DMS153 (cell line): ENCODE measurements around the gene LCE2C.
A peak's percentile ranks its signal among the peaks of the same experiment; 100 is the strongest.
"Not testable (repeated sequence)": the region's sequence is repeated elsewhere in the genome, so short reads cannot be mapped to it uniquely, and the experiment has no call there.

Source experiments
- DNase-seq: peaks from one replicate; lab custom pipeline; 2025; lab: John Stamatoyannopoulos, UW

The LCE2C gene

DNA sequence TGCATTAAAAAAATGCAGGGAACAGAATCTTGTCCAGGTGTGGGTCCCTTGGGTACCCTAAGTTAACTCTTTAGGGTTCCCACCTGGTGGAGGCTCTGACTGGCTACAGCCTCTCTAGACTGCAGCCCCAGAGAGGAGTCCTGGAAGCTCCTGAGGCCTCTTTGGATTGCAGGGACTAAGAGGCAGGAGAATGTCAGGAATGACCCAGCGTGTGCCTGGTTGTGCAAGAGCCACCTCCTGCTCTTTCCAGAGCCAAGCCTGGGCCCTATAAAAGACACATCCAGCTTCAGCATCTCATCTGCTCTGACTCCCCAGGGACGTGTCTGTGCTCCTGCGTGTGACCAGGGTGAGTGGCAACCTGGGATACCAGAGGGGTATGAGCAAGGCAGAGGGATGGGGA is at the start of gene LCE2C:
LCE2C (plus strand) TSS at position 297 of the 400 bp plus-strand sequence. CDS start 737 bp downstream, outside the sequence.
- not testable (repeated sequence) for DNase-seq

DNA sequence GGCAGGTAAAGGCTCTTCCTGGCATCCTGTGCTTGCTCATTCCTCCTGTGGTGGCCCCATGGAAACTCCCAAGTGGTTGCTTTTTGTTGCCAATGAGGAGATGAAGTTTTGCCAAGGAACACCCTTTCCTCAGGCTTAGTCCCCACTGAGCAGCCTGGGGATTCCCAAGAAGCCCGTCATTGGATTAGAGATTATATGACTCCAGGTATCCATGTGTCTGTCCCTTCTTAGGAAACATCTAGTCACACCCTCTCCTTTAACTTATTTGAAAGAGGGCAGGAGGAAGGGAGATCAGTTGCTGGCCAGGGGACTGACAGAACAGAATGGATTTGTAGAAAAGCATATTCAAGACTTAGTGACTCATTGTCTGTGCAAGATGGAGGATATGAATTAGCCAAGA is 48.3 kb upstream of the LCE2C start:
- no peak for DNase-seq

GRCh38 chr1:152630596-152630995 is 44.5 kb upstream of the LCE2C start:
- DNase-seq, result no peak

- no peak for DNase-seq
These were observed 34.7 kb upstream of the LCE2C start for GRCh38 chr1:152640351-152640750.

- no peak for DNase-seq
These were observed 31.1 kb upstream of the LCE2C start for GRCh38 chr1:152643945-152644344.

- DNase-seq, result no peak
These were observed 29.9 kb upstream of the LCE2C start for GRCh38 chr1:152645146-152645545.

DNA sequence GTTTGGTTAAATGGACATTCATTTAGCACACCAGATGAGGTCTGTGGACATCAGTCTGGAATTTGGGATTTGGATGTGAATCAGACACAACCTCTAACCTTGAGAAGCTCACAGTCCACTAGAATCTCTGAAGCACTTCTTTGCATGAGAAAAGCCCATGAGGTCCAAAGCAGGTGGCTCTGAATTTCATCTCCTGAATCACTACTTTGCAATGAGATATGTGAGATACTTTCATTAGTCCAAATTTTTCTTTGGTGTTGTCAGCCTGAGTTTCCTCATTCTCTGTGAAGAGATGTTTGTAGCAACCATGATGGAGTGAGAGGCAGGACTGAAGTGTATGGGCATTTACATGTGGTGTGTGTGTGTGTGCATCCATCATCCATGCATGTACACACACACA is 28.4 kb upstream of the LCE2C start:
- no peak for DNase-seq

GRCh38 chr1:152654110-152654509 is 21.0 kb upstream of the LCE2C start:
- DNase-seq, result peak; percentile 25

DNA sequence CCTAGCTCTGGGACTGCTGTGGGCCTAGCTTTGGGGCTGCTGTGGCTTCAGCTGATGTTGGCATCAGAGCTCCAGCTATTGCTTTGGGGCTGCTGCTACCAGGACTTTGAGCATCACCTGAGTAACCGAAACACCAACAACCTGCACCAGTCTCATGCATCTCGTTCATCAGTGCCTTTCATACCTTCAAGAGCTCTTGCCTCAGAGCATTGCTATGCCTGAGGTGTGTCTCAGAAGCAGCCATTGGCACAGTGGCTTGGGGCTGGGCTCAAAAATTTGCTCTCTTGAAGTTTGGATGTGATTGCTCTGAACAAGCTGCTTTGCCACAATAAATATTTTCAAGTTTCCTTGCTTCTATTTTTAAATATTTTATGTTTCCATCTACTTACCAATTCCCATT is 18.6 kb upstream of the LCE2C start:
- no peak for DNase-seq

GRCh38 chr1:152657677-152658076 is 17.4 kb upstream of the LCE2C start:
- DNase-seq, result no peak

GRCh38 chr1:152658649-152659048 is 16.4 kb upstream of the LCE2C start:
- DNase-seq, result no peak

DNA sequence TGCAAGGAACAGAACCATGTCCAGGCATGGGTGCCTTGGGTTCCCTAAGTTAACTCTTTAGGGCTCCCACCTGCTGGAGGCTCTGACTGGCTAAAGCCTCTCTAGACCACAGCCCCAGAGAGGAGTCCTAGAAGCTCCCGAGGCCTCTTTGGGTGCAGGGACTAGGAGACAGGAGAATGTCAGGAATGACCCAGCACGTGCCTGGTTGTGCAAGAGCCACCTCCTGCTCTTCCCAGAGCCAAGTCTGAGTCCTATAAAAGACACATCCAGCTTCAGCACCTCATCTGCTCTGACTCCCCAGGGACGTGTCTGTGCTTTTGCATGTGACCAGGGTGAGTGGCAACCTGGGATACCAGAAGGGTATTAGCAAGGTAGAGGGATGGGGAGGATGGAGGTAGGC is 12.0 kb upstream of the LCE2C start, which contains the start of gene LCE2D:
LCE2D (plus strand) TSS at position 283 of the 400 bp plus-strand sequence. CDS start 726 bp downstream, outside the sequence.
- no peak for DNase-seq

DNA sequence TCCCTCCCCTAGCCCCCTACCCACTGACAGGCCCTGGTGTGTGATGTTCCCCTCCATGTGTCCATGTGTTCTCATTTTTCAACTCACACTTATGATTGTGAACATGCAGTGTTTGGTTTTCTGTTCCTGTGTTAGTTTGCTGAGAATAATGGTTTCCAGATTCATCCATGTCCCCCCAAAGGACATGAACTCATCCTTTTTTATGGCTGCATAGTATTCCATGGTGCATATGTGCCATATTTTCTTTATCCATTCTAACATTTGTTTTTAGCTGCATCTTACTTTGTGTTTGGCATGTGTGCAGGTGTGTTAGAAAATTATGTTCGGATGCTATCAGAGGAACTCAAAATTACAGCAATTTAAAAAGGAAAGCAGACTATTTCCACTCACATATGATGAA is 8.9 kb upstream of the LCE2C start:
- not testable (repeated sequence) for DNase-seq

- DNase-seq, result no peak
These were observed 7.4 kb upstream of the LCE2C start for GRCh38 chr1:152667648-152668047.

DNA sequence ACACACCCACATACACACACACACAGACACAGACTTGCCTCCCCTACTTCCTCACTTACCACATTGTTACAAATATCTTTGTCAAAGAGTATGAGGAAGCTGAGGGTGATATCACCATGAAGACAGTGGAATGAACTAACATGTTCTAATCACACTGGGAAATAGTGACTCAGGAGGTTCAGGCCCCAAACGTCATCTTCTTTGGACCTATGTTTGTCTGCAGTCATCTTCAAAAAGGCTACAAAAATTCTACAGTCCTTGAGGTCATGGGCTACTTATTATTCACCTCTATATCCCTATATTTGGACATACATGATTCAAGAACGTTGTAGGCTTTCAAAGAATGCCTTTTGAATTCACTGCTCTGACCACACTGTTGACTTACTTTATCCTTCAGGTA is 2.1 kb upstream of the LCE2C start:
- DNase-seq, result no peak

GRCh38 chr1:152679459-152679858 is 4.4 kb downstream of the LCE2C start:
- DNase-seq, result no peak

GRCh38 chr1:152681616-152682015 is 6.5 kb downstream of the LCE2C start:
- no peak for DNase-seq

DNA sequence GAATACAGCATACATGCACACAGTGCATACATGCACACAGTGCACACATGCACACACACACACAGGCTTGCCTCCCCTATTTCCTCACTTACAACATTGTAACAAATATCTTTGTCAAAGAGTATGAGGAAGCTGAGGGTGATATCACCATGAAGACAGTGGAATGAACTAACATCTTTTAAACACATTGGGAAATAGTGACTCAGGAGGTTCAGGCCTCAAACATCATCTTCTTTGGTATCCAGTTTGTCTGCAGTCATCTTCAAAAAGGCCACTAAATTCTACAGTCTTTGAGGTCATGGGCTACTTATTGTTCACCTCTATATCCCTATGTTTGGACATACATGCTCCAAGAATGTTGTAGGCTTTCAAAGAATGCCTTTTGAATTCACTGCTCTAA is 8.8 kb downstream of the LCE2C start:
- DNase-seq, result no peak

- not testable (repeated sequence) for DNase-seq
These were observed 10.7 kb downstream of the LCE2C start, which contains the start of gene LCE2B for GRCh38 chr1:152685823-152686222. Gene LCE2B (plus strand): TSS chr1:152686123. CDS start chr1:152686844, 721 bp downstream.

DNA sequence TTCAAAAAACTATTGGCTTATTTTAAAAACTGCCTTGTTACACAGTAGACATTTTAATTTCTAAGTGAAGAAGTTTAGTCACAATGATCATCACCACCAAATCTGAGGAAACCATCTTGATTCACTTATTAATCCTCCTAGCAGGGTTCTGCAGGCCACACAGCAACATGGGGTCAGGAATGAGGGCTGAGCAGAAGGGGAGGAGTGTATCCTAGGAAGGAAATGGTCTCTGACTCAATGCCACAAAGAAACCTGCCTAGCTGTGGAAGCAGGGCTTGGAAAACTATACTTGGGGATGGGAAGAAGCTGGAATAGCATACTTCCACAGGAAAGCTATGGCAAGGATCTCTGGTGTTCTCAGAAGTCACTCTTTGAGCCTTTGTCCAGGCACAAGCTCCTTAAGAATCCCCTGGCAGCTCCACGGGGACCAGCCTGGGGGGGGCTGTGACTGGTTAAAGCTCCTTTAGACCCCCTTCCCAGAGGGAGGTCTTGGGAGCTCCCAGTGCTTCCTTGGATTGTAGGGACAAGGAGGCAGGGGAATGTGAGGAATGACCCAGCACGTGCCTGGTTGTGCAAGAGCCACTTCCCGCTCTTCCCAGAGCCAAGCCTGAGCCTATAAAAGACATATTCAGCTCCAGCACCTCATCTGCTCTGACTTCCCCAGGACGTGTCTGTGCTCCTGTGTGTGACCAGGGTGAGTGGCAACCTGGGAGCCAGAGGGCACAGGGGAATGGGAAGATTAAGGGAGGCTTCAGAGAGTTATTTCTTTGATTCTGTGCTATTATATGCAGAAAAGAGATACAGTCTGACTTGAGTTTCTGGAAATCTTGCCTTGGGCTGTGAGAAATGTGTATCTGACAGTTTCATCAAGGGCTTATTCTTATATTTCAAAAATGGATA is 22.9 kb downstream of the LCE2C start, which contains the start of gene LCE2A:
LCE2A (plus strand) TSS at position 645 of the 900 bp plus-strand sequence. CDS start 557 bp downstream, outside the sequence.
- no peak for DNase-seq

DNA sequence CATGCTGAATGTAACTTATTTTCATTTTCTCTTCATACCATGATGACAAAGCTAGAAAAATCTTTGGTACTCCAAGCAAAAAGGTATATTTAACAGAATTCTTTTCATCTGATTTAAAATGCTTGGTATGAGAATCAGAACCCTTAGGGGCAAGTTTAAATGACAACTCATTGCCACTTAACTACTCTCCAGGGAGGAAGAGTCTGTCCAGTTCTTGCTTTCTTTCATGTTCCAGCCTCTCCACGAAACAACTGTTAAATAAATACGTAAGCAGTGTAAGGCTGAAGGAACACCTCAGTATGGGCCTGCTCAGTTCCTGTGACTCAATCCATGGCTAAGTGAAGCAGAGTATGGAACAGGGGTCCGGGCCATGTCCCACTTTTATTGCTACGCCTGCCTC is 24.7 kb downstream of the LCE2C start:
- no peak for DNase-seq

GRCh38 chr1:152707860-152708259 is 32.8 kb downstream of the LCE2C start, which contains the start of gene LCE4A:
Gene LCE4A (plus strand): TSS chr1:152708160. CDS start chr1:152709076, 916 bp downstream.
- no peak for DNase-seq

GRCh38 chr1:152718238-152718637 is 43.2 kb downstream of the LCE2C start:
- no peak for DNase-seq
